H9 (cell line): ENCODE measurements around the gene KCNMA1. TPM values are rescaled to one million over a fixed set of nuclear protein-coding genes. Genes with fewer than 3 reads are reported as not detected.
A peak's percentile ranks its signal among the peaks of the same experiment; 100 is the strongest.

ENCODE experiments used
- DNase-seq: peaks from one replicate; pipeline ENCODE4 v3.0.0-alpha.2; 2017
- H2AFZ ChIP-seq: one replicate; pipeline ENCODE4 v1.6.1; 2013; ENCODE audit warnings: mild to moderate bottlenecking, low read length, control low read depth, moderate library complexity
- H2AK5ac ChIP-seq: 2 replicates; pipeline ENCODE4 v1.6.1; 2013; ENCODE audit warnings: low read length, control low read depth, mixed read lengths; ENCODE audit not compliant: insufficient read length
- H2BK120ac ChIP-seq: one replicate; pipeline ENCODE4 v1.6.1; 2013; ENCODE audit warnings: low read depth, mild to moderate bottlenecking, low read length, control low read depth, inconsistent platforms; ENCODE audit not compliant: poor library complexity, severe bottlenecking
- H2BK12ac ChIP-seq: 2 replicates; pipeline ENCODE4 v1.6.1; 2013; ENCODE audit warnings: low read length, control low read depth, mixed read lengths, low read depth; ENCODE audit not compliant: insufficient read length
- H2BK15ac ChIP-seq: 2 replicates; pipeline ENCODE4 v1.6.1; 2013; ENCODE audit warnings: low read depth, low read length, control low read depth
- H2BK20ac ChIP-seq: one replicate; pipeline ENCODE4 v1.6.1; 2013; ENCODE audit warnings: low read depth, mild to moderate bottlenecking, low read length, control low read depth, inconsistent platforms; ENCODE audit not compliant: poor library complexity, severe bottlenecking
- H2BK5ac ChIP-seq: 2 replicates; pipeline ENCODE4 v1.6.1; 2013; ENCODE audit warnings: low read length, control low read depth, mixed read lengths; ENCODE audit not compliant: insufficient read length
- H3K14ac ChIP-seq: 2 replicates; pipeline ENCODE4 v1.6.1; 2013; ENCODE audit warnings: low read length, control low read depth; ENCODE audit not compliant: insufficient read depth
- H3K18ac ChIP-seq: 2 replicates; pipeline ENCODE4 v1.6.1; 2013; ENCODE audit warnings: low read depth, mild to moderate bottlenecking, mixed read lengths, low read length, control low read depth; ENCODE audit not compliant: insufficient read length
- H3K23ac ChIP-seq: 2 replicates; pipeline ENCODE4 v1.6.1; 2013; ENCODE audit warnings: low read length, control low read depth, mixed read lengths, low read depth; ENCODE audit not compliant: insufficient read length
- H3K23me2 ChIP-seq: 2 replicates; pipeline ENCODE4 v1.6.1; 2013; ENCODE audit warnings: low read depth, mild to moderate bottlenecking, mixed read lengths, low read length, control low read depth; ENCODE audit not compliant: insufficient read length, poor library complexity, severe bottlenecking
- H3K27ac ChIP-seq: 2 replicates; pipeline ENCODE4 v1.5.1; 2013; ENCODE audit warnings: low read length, control low read depth, mixed read lengths, low read depth; ENCODE audit not compliant: insufficient read length
- H3K27me3 ChIP-seq: 2 replicates; pipeline ENCODE4 v1.6.1; 2013; ENCODE audit warnings: low read length, control low read depth, inconsistent platforms; ENCODE audit not compliant: insufficient read depth
- H3K4ac ChIP-seq: 2 replicates; pipeline ENCODE4 v1.6.1; 2013; ENCODE audit warnings: low read depth, mild to moderate bottlenecking, control low read depth, inconsistent platforms, low read length, moderate library complexity
- H3K4me1 ChIP-seq: 2 replicates; pipeline ENCODE4 v1.6.1; 2013; ENCODE audit warnings: low read length, control low read depth, inconsistent platforms; ENCODE audit not compliant: insufficient read depth
- H3K4me2 ChIP-seq: 2 replicates; pipeline ENCODE4 v1.6.1; 2013; ENCODE audit warnings: low read length, control low read depth, mixed read lengths; ENCODE audit not compliant: insufficient read length, insufficient read depth
- H3K56ac ChIP-seq: 2 replicates; pipeline ENCODE4 v1.6.1; 2013; ENCODE audit warnings: low read depth, mild to moderate bottlenecking, mixed read lengths, low read length, control low read depth; ENCODE audit not compliant: insufficient read length
- H3K79me1 ChIP-seq: 2 replicates; pipeline ENCODE4 v1.6.1; 2013; ENCODE audit warnings: low read depth, mild to moderate bottlenecking, moderate library complexity, low read length, control low read depth, inconsistent platforms; ENCODE audit not compliant: insufficient read depth, poor library complexity, severe bottlenecking
- H3K79me2 ChIP-seq: 2 replicates; pipeline ENCODE4 v1.6.1; 2013; ENCODE audit warnings: low read length, control low read depth, inconsistent platforms; ENCODE audit not compliant: insufficient read depth
- H3K9ac ChIP-seq: 2 replicates; pipeline ENCODE4 v1.6.1; 2013; ENCODE audit warnings: low read length, control low read depth, mixed read lengths; ENCODE audit not compliant: insufficient read length; ENCODE audit errors: extremely low read depth
- H3K9me3 ChIP-seq: one replicate; pipeline ENCODE4 v1.6.1; 2013; ENCODE audit warnings: low read depth, low read length, inconsistent platforms; ENCODE audit not compliant: control insufficient read depth
- H3T11ph ChIP-seq: one replicate; pipeline ENCODE4 v1.6.1; 2013; ENCODE audit warnings: mild to moderate bottlenecking, low read length, control low read depth, inconsistent platforms
- H4K20me1 ChIP-seq: one replicate; pipeline ENCODE4 v1.6.1; 2013; ENCODE audit not compliant: control insufficient read depth, insufficient read length, insufficient read depth
- H4K5ac ChIP-seq: 2 replicates; pipeline ENCODE4 v1.6.1; 2013; ENCODE audit warnings: low read depth, mild to moderate bottlenecking, mixed read lengths, low read length, control low read depth; ENCODE audit not compliant: insufficient read length
- H4K8ac ChIP-seq: replicated peaks from 2 replicates; pipeline ENCODE4 v1.6.1; 2013; ENCODE audit warnings: low read length, control low read depth, mixed read lengths, low read depth; ENCODE audit not compliant: insufficient read length
- H4K91ac ChIP-seq: 2 replicates; pipeline ENCODE4 v1.6.1; 2013; ENCODE audit warnings: low read depth, mild to moderate bottlenecking, moderate library complexity, mixed read lengths, low read length, control low read depth; ENCODE audit not compliant: insufficient read length
- H3K27ac Mint-ChIP-seq, 3 experiments: 2 replicates in 2 of 3; 3 replicates in 1 of 3; pipeline ENCODE4 v1.8.0; 2020 to 2021; ENCODE audit warnings: mixed read lengths in 3 of 3, mild to moderate bottlenecking in 1 of 3, moderate library complexity in 1 of 3
- H3K27me3 Mint-ChIP-seq: 2 replicates; pipeline ENCODE4 v1.8.0; 2021; ENCODE audit warnings: low read depth, mild to moderate bottlenecking, moderate library complexity, mixed read lengths
- H3K36me3 Mint-ChIP-seq, 3 experiments: 2 replicates in 2 of 3; 3 replicates in 1 of 3; pipeline ENCODE4 v1.8.0; 2020 to 2021; ENCODE audit warnings: low read depth in 3 of 3, mixed read lengths in 3 of 3; ENCODE audit not compliant: insufficient read depth in 1 of 3
- H3K4me1 Mint-ChIP-seq, 2 experiments: 2 replicates each; pipeline ENCODE4 v1.8.0; 2020; ENCODE audit warnings: mixed read lengths in 2 of 2
- H3K4me3 Mint-ChIP-seq, 2 experiments: 2 replicates in 1 of 2; 3 replicates in 1 of 2; pipeline ENCODE4 v1.8.0; 2020 to 2021; ENCODE audit warnings: mild to moderate bottlenecking in 2 of 2, mixed read lengths in 2 of 2, moderate library complexity in 1 of 2
- H3K9me3 Mint-ChIP-seq, 2 experiments: 2 replicates in 1 of 2; 3 replicates in 1 of 2; pipeline ENCODE4 v1.8.0; 2020; ENCODE audit warnings: mild to moderate bottlenecking in 2 of 2, mixed read lengths in 2 of 2, moderate library complexity in 1 of 2
- WGBS: extraction: QIAGEN DNeasy Blood & Tissue Kit; methylation state at CpG from one replicate; pipeline ENCODE4 v1.1.7; 2013; ENCODE audit warnings: missing lambda C conversion rate, low lambda C conversion rate, mixed read lengths; ENCODE audit not compliant: insufficient read length; ENCODE audit errors: extremely low coverage; 5-methylcytosine and 5-hydroxymethylcytosine counted together
- total RNA-seq: library from RNA; stranded (reverse); gene quantifications from 2 replicates; pipeline ENCODE4 v1.2.1, GENCODE V29; 2021
- TF ChIP-seq, protein P1 (sequence below): fragments of 200-600 bp; sonication (generic); conservative IDR thresholded peaks from 3 replicates; pipeline ENCODE4 v1.8.0; 2021; ENCODE audit warnings: antibody characterized with exemption, mild to moderate bottlenecking

KCNMA1 gene
- total RNA-seq, 1 experiment from 2014 or later = 2.0 TPM

DNA sequence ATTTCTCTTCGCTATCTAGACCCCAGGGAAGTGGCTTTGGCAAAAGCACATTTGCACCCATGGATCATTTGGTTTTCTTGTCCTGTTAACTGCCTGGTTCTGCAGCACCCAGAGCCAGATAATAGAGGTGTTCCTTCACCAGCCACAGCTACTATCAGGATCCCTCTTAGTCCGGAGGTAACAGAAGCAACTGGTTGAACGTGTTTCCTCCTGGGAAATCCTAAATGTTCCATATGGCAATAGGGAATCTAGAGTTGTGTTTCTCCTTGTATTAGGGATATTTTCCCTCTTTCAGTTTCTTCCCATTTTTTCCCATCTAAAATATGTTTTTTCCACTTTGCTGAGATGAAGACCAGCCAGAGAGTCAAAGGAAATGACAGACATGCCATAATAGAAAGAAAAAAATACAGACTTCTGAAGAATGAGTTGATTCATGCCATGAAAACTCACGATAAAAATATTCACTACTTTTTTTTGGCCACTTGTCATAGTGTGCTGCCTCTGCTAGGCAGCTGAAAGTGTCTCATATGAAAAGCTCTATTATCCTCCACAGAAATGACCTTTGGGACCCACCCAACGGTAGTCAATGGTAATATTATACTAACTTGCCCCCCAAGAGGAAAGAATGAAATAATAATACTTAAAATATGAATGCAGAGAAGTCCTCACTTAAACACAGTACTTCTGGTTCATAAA lies 472.8 kb downstream of the KCNMA1 start:
- Mint-ChIP-seq H3K27ac (peak overlapping the region in 1 of 3 experiments; percentile 3; a peak in 1 of 7 replicates), H3K4me3 (no peak overlapping the region), H3K27me3 (peaks cover 8% of the 10 kb centered on the region), H3K36me3 (no peaks in the 10 kb centered on the region), H3K9me3 (no peaks in the 10 kb centered on the region), H3K4me1 (peaks cover 5% of the 10 kb centered on the region in 2 experiments; a peak in 3 of 4 replicates)
- no peak overlapping the region for H2BK15ac ChIP-seq
- H3K9ac ChIP-seq = no peak overlapping the region
- no peaks in the 10 kb centered on the region for H3K79me1 ChIP-seq
- no peaks in the 10 kb centered on the region for H3K9me3 ChIP-seq
- H2BK12ac ChIP-seq = no peak overlapping the region
- H3T11ph ChIP-seq = no peak overlapping the region
- H3K14ac ChIP-seq = no peak overlapping the region
- no peak overlapping the region for H2BK20ac ChIP-seq
- H3K23ac ChIP-seq = no peak overlapping the region
- TF ChIP-seq, protein P1, sequence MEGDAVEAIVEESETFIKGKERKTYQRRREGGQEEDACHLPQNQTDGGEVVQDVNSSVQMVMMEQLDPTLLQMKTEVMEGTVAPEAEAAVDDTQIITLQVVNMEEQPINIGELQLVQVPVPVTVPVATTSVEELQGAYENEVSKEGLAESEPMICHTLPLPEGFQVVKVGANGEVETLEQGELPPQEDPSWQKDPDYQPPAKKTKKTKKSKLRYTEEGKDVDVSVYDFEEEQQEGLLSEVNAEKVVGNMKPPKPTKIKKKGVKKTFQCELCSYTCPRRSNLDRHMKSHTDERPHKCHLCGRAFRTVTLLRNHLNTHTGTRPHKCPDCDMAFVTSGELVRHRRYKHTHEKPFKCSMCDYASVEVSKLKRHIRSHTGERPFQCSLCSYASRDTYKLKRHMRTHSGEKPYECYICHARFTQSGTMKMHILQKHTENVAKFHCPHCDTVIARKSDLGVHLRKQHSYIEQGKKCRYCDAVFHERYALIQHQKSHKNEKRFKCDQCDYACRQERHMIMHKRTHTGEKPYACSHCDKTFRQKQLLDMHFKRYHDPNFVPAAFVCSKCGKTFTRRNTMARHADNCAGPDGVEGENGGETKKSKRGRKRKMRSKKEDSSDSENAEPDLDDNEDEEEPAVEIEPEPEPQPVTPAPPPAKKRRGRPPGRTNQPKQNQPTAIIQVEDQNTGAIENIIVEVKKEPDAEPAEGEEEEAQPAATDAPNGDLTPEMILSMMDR = no peak
- H3K4ac ChIP-seq = no peak overlapping the region
- H4K8ac ChIP-seq = no peak overlapping the region
- H4K20me1 ChIP-seq = no peaks in the 10 kb centered on the region
- no CpG with 5 or more reads among the region's 5 CpGs for WGBS
- no peak overlapping the region for H3K4me2 ChIP-seq
- H2AFZ ChIP-seq = no peak overlapping the region
- no peaks in the 10 kb centered on the region for H3K27me3 ChIP-seq
- DNase-seq = no peak
- no peak overlapping the region for H3K56ac ChIP-seq
- no peak overlapping the region for H3K27ac ChIP-seq
- H3K18ac ChIP-seq = no peak overlapping the region
- no peaks in the 10 kb centered on the region for H3K79me2 ChIP-seq
- no peak overlapping the region for H2BK120ac ChIP-seq
- no peaks in the 10 kb centered on the region for H3K4me1 ChIP-seq
- no peaks in the 10 kb centered on the region for H3K23me2 ChIP-seq
- H4K91ac ChIP-seq = no peak overlapping the region
- H4K5ac ChIP-seq = no peak overlapping the region
- no peak overlapping the region for H2AK5ac ChIP-seq
- no peak overlapping the region for H2BK5ac ChIP-seq
